ENCODE measurements around the gene PALMD.

The PALMD gene

GRCh38 chr1:99663501-99663900, 17.6 kb downstream of the PALMD start:
- H3K27ac ChIP-seq = no peak overlapping the region
- no peak overlapping the region for H3K4me3 ChIP-seq (ENCODE audit: low read depth, low read length)

DNA sequence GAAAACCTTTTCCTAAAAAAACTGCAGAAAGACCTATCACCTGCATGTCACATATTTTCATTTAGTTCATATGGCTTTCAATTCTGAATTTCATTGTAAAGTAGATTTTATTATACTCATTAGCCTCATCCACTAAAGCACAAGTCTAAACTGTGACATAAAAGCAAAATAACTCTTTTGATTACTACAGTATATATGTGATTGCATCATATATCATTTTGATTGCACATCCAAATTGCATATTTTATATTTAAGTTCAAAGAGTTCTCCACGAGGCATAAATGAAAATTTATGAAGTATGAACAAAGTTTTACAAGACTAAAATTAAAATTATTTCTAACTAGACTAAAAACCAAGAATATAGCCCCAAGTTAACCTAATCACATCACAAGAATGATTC, 19.3 kb downstream of the PALMD start:
- H3K27me3 ChIP-seq (ENCODE audit: insufficient read depth, low read depth, severe bottlenecking) = no peaks in the 10 kb centered on the region
- no peak overlapping the region for H3K4me3 ChIP-seq (ENCODE audit: low read depth, low read length)
- TF ChIP-seq CTCF (IDR thresholded peaks at IDR 0.05; ENCODE audit: low read depth, low read length) = no peak
- peaks cover 6% of the 10 kb centered on the region for H3K36me3 ChIP-seq
- DNase-seq = no peak
- no peaks in the 10 kb centered on the region for H3K9me3 ChIP-seq (ENCODE audit: severe bottlenecking)
- H3K27ac ChIP-seq = no peak overlapping the region

More at GRCh38 chr1:99663501-99663900, 17.6 kb downstream of the PALMD start:
- no peaks in the 10 kb centered on the region for H3K27me3 ChIP-seq (ENCODE audit: insufficient read depth, low read depth, severe bottlenecking)
- TF ChIP-seq CTCF (IDR thresholded peaks at IDR 0.05; ENCODE audit: low read depth, low read length) = no peak
- H3K36me3 ChIP-seq = peaks cover 4% of the 10 kb centered on the region
- DNase-seq = no peak
- no peaks in the 10 kb centered on the region for H3K9me3 ChIP-seq (ENCODE audit: severe bottlenecking)

GRCh38 chr1:99669376-99669775, 23.5 kb downstream of the PALMD start:
- Histone ChIP-seq H3K9me3 (ENCODE audit: severe bottlenecking) (no peaks in the 10 kb centered on the region), H3K36me3 (peaks cover 7% of the 10 kb centered on the region), H3K4me3 (ENCODE audit: low read depth, low read length) (no peak overlapping the region), H3K27ac (no peak overlapping the region), H3K27me3 (ENCODE audit: insufficient read depth, low read depth, severe bottlenecking) (no peaks in the 10 kb centered on the region)
- DNase-seq = no peak
- no peak for TF ChIP-seq CTCF (IDR thresholded peaks at IDR 0.05; ENCODE audit: low read depth, low read length)

DNA sequence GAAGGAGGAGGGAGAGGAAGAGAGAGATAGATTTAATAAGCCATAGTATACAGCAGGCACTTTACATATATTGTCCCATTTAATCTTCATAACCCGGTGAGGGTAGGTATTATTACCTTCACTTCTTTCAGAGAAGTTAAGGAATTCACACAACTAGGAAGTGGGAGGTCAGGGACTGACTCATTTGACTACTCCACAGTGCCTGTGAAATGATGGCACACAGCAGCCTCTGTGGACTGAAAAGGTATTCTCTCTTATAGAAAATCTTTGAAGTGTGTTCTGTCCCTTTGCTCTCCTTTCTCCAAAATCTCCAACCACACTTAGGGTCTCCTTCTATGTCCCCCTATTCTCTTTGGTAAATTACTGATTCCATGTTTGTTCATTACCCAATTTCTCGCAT, 23.9 kb downstream of the PALMD start:
- Histone ChIP-seq H3K27me3 (ENCODE audit: insufficient read depth, low read depth, severe bottlenecking) (no peaks in the 10 kb centered on the region), H3K27ac (no peak overlapping the region), H3K9me3 (ENCODE audit: severe bottlenecking) (no peaks in the 10 kb centered on the region), H3K4me3 (ENCODE audit: low read depth, low read length) (no peak overlapping the region), H3K36me3 (peaks cover 7% of the 10 kb centered on the region)
- TF ChIP-seq CTCF (IDR thresholded peaks at IDR 0.05; ENCODE audit: low read depth, low read length) = no peak
- no peak for DNase-seq

- Histone ChIP-seq H3K36me3 (peaks cover 7% of the 10 kb centered on the region), H3K27me3 (ENCODE audit: insufficient read depth, low read depth, severe bottlenecking) (no peaks in the 10 kb centered on the region), H3K4me3 (ENCODE audit: low read depth, low read length) (no peak overlapping the region), H3K9me3 (ENCODE audit: severe bottlenecking) (no peaks in the 10 kb centered on the region), H3K27ac (no peak overlapping the region)
- no peak for DNase-seq
- TF ChIP-seq CTCF (IDR thresholded peaks at IDR 0.05; ENCODE audit: low read depth, low read length) = no peak
These were observed 24.7 kb downstream of the PALMD start for GRCh38 chr1:99670583-99670982.

GRCh38 chr1:99672038-99672437, 26.1 kb downstream of the PALMD start:
- H3K9me3 ChIP-seq (ENCODE audit: severe bottlenecking) = no peaks in the 10 kb centered on the region
- no peak overlapping the region for H3K27ac ChIP-seq
- TF ChIP-seq CTCF (IDR thresholded peaks at IDR 0.05; ENCODE audit: low read depth, low read length) = no peak
- peaks cover 7% of the 10 kb centered on the region for H3K36me3 ChIP-seq
- H3K4me3 ChIP-seq (ENCODE audit: low read depth, low read length) = no peak overlapping the region
- H3K27me3 ChIP-seq (ENCODE audit: insufficient read depth, low read depth, severe bottlenecking) = no peaks in the 10 kb centered on the region
- DNase-seq = no peak
